Measurements from ENCODE around the gene OCSTAMP. TPM values are rescaled to one million over a fixed set of nuclear protein-coding genes. Genes with fewer than 3 reads are reported as not detected.

The OCSTAMP gene
- total RNA-seq, 1 experiment from 2014 or later = not detected

GRCh38 chr20:46552460-46553420 is 2.3 kb upstream of the OCSTAMP start:
- no peak for DNase-seq (ENCODE audit: low spot score)

GRCh38 chr20:46551522-46552381 is 1.3 kb upstream of the OCSTAMP start:
- DNase-seq (ENCODE audit: low spot score) = no peak

- no peak for DNase-seq (ENCODE audit: low spot score)
These were observed 1.1 kb downstream of the OCSTAMP start for GRCh38 chr20:46549188-46549972.

- DNase-seq (ENCODE audit: low spot score) = no peak
These were observed 1.8 kb downstream of the OCSTAMP start for GRCh38 chr20:46548688-46549087.

- DNase-seq (ENCODE audit: low spot score) = no peak
These were observed 2.5 kb downstream of the OCSTAMP start for GRCh38 chr20:46547995-46548394.

GRCh38 chr20:46546936-46547335 is 3.5 kb downstream of the OCSTAMP start:
- no peak for DNase-seq (ENCODE audit: low spot score)

- no peak for DNase-seq (ENCODE audit: low spot score)
These were observed 4.2 kb downstream of the OCSTAMP start for GRCh38 chr20:46546298-46546697.

- no peak for DNase-seq (ENCODE audit: low spot score)
These were observed 4.7 kb downstream of the OCSTAMP start for GRCh38 chr20:46545827-46546138.

- no peak for DNase-seq (ENCODE audit: low spot score)
These were observed 5.2 kb downstream of the OCSTAMP start for GRCh38 chr20:46545077-46545826.

- DNase-seq (ENCODE audit: low spot score) = no peak
These were observed 5.9 kb downstream of the OCSTAMP start for GRCh38 chr20:46544576-46544975.

GRCh38 chr20:46543959-46544358 is 6.5 kb downstream of the OCSTAMP start:
- no peak for DNase-seq (ENCODE audit: low spot score)

- no peak for DNase-seq (ENCODE audit: low spot score)
These were observed 7.4 kb downstream of the OCSTAMP start for GRCh38 chr20:46543033-46543432.

- DNase-seq (ENCODE audit: low spot score) = no peak
These were observed 9.1 kb downstream of the OCSTAMP start for GRCh38 chr20:46541229-46541935.

- no peak for DNase-seq (ENCODE audit: low spot score)
These were observed 11.3 kb downstream of the OCSTAMP start for GRCh38 chr20:46539113-46539512.

GRCh38 chr20:46530640-46531039 is 19.8 kb downstream of the OCSTAMP start:
- DNase-seq (ENCODE audit: low spot score) = no peak

GRCh38 chr20:46523696-46524328 is 26.6 kb downstream of the OCSTAMP start:
- DNase-seq (ENCODE audit: low spot score) = peak; percentile 19

GRCh38 chr20:46523108-46523507 is 27.3 kb downstream of the OCSTAMP start:
- DNase-seq (ENCODE audit: low spot score) = no peak

GRCh38 chr20:46520976-46521579 is 29.4 kb downstream of the OCSTAMP start:
- peak; percentile 83 for DNase-seq (ENCODE audit: low spot score)

- DNase-seq (ENCODE audit: low spot score) = no peak
These were observed 29.9 kb downstream of the OCSTAMP start for GRCh38 chr20:46520540-46520939.

Measured in HT-29 (cell line).